ENCODE measurements around the gene AAMP. TPM values are rescaled to one million over a fixed set of nuclear protein-coding genes. Genes with fewer than 3 reads are reported as not detected.

AAMP gene
- total and polyA plus RNA-seq, 2 donors from 2014 or later: 70.1 to 108 TPM

DNA sequence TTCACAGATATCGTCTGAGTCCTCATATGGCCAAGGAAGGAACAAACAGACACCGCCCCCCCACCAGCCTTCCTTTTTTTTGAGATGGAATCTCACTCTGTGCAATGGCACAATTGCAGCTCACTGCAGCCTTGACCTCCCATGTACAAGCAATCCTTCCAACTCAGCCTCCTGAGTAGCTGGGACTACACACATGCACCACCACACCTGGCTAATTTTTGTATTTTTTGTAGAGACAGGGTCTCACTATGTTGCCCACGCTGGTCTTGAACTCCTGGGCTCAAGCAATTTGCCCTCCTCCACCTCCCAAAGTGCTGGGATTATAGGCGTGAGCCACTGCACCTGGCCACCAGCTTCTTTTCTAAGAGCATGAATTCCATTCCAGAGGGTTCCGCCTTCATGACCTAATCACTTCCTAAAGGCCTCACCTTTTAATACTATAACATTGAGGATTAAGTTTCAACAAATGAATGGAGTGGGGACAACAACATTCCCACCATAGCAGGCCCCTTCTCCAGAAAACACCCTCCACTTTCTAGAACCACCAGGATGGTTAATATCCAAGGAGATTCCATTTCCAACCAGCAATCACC, 24.6 kb upstream of the AAMP start:
- no peak overlapping the region for H3K4me3 ChIP-seq (ENCODE audit: low read length in 3 of 3)
- H3K9ac ChIP-seq (ENCODE audit: low read length in 3 of 3): peak overlapping the region in 1 of 3 donors; percentile 29
- H3K4me1 ChIP-seq (ENCODE audit: control insufficient read depth in 2 of 3, insufficient read depth in 2 of 3, low read depth in 1 of 3, low read length in 3 of 3): peaks cover 8 to 35% (median 33%) of the 10 kb centered on the region in 3 donors
- DNase-seq (peak in 2 of 5 donors; percentile 46 to 56), FAIRE-seq (no peak)
- peak overlapping the region; percentile 41 to 77 for H3K27ac ChIP-seq (ENCODE audit: low read depth in 2 of 2, low read length in 2 of 2)
- no peaks in the 10 kb centered on the region for H3K27me3 ChIP-seq (ENCODE audit: control insufficient read depth, insufficient read depth, low read length)
- TF ChIP-seq, protein P1, sequence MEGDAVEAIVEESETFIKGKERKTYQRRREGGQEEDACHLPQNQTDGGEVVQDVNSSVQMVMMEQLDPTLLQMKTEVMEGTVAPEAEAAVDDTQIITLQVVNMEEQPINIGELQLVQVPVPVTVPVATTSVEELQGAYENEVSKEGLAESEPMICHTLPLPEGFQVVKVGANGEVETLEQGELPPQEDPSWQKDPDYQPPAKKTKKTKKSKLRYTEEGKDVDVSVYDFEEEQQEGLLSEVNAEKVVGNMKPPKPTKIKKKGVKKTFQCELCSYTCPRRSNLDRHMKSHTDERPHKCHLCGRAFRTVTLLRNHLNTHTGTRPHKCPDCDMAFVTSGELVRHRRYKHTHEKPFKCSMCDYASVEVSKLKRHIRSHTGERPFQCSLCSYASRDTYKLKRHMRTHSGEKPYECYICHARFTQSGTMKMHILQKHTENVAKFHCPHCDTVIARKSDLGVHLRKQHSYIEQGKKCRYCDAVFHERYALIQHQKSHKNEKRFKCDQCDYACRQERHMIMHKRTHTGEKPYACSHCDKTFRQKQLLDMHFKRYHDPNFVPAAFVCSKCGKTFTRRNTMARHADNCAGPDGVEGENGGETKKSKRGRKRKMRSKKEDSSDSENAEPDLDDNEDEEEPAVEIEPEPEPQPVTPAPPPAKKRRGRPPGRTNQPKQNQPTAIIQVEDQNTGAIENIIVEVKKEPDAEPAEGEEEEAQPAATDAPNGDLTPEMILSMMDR (IDR thresholded peaks at IDR 0.05; ENCODE audit: borderline replicate concordance, extremely low read depth, insufficient read depth): no peak
- intact Hi-C loops (cut with DNase I): loop anchor here (10.0 kb wide), 1 partner anchor 100 kb away; the partner anchor contains the start of gene CTDSP1
- no peaks in the 10 kb centered on the region for H3K9me3 ChIP-seq (ENCODE audit: control insufficient read depth in 2 of 3, insufficient read depth in 1 of 3, low read length in 3 of 3)
- no peaks in the 10 kb centered on the region for H3K36me3 ChIP-seq (ENCODE audit: control insufficient read depth in 2 of 3, insufficient read depth in 3 of 3, low read length in 3 of 3)

DNA sequence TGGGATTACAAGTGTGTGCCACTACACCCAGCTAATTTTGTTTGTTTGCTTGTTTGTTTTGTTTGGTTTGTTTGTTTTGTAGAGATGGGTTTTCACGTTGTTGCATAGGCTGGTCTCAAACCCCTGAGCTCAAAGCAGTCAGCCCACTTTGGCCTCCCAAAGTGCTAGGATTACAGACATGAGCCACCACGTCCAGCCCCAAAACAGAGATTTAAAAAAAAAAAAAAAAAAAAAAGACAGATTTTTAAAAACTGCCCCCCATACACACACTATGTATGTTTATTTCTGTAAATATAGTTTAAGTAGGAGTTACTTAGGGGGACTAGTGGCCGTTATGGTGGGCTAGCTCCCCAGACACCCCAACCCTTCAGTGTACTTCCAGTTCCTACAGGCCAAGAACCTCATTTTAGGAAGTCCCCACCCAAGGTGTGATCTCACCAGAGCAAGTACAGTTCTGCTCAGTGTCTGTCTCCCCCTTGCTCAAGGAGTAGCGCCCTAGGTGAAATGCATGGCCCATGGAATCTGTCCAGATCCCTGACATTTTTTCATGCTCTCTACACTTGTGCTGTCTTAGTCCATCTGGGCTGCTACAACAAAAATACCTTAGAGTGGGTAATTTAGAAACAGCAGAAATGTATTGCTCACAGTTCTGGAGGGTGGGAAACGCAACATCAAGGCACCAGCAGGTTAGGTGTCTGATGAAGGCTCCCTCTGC, 23.9 kb upstream of the AAMP start:
- no peaks in the 10 kb centered on the region for H3K36me3 ChIP-seq (ENCODE audit: control insufficient read depth in 2 of 3, insufficient read depth in 3 of 3, low read length in 3 of 3)
- FAIRE-seq (no peak), DNase-seq (no peak)
- H3K27ac ChIP-seq (ENCODE audit: low read depth in 2 of 2, low read length in 2 of 2): peak overlapping the region in 1 of 2 donors; percentile 98
- no peak overlapping the region for H3K9ac ChIP-seq (ENCODE audit: low read length in 3 of 3)
- H3K4me1 ChIP-seq (ENCODE audit: control insufficient read depth in 2 of 3, insufficient read depth in 2 of 3, low read depth in 1 of 3, low read length in 3 of 3): peaks cover 9 to 37% (median 36%) of the 10 kb centered on the region in 3 donors
- no peaks in the 10 kb centered on the region for H3K27me3 ChIP-seq (ENCODE audit: control insufficient read depth, insufficient read depth, low read length)
- intact Hi-C loops (cut with DNase I): loop anchor here (10.0 kb wide), 1 partner anchor 101 kb away; the partner anchor contains the start of gene CTDSP1
- H3K9me3 ChIP-seq (ENCODE audit: control insufficient read depth in 2 of 3, insufficient read depth in 1 of 3, low read length in 3 of 3): no peaks in the 10 kb centered on the region
- TF ChIP-seq, protein P1 (IDR thresholded peaks at IDR 0.05; ENCODE audit: borderline replicate concordance, extremely low read depth, insufficient read depth): no peak
- H3K4me3 ChIP-seq (ENCODE audit: low read length in 3 of 3): no peak overlapping the region

DNA sequence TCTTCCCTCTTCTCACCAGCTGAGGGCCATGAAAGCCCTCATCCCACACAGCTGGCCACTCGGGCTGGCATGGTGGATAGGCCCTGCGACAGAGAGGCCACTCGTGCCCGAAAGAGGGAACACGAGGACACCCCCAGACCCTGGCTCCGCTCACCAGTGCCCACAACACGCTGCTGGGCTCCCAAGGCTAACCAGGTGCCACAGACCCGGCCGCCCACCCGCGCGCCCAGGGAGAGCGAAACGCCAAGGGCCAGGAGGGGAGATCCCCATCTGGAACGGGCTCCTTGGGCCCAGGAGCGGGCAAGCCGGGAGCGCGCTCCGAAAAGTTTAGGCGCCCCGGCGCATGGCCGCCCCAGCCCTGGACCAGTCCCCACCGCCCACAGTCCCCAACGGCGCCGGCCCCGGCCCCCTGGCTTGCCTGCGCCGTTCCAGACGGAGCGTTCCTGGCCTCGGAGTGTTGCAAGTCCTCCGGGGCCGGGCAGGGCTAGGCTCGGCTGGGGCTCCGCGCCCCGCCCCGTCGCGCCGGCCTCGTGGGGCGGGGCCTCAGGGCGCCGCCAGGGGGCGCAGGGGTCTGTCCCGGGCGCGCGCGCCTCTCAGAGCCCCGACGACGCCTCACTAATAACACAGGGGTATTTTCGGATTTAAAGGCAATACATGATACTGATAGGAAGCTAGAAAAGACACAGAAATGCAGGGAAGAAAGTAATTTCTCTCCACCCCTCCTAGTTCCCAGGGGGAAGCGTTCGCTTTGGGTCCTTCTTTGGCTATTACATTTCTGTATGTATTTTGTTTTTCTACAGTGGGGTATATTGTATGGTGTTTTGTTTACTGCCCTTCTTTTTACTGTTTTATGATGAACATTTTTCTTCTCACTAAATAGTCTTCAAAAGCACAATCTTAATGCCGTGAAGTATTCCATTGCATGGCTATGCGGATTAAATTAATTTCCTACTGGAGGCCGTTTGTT, 22.4 kb upstream of the AAMP start, which contains the start of gene TMBIM1:
Gene TMBIM1 (minus strand): TSS at position 456 of the 967 bp plus-strand sequence. CDS start 10,362 bp downstream, outside the sequence.
- Histone ChIP-seq H3K4me1 (ENCODE audit: control insufficient read depth in 2 of 3, insufficient read depth in 2 of 3, low read depth in 1 of 3, low read length in 3 of 3) (peaks cover 9 to 43% (median 40%) of the 10 kb centered on the region in 3 donors), H3K9me3 (ENCODE audit: control insufficient read depth in 2 of 3, insufficient read depth in 1 of 3, low read length in 3 of 3) (no peaks in the 10 kb centered on the region), H3K27ac (ENCODE audit: low read depth in 2 of 2, low read length in 2 of 2) (peak within 1 kb of the TSS; percentile 98), H3K36me3 (ENCODE audit: control insufficient read depth in 2 of 3, insufficient read depth in 3 of 3, low read length in 3 of 3) (no peaks in the 10 kb centered on the region), H3K9ac (ENCODE audit: low read length in 3 of 3) (peak within 1 kb of the TSS; percentile 30 to 85 (median 84)), H3K4me3 (ENCODE audit: low read length in 3 of 3) (peak within 1 kb of the TSS; percentile 66 to 86 (median 73)), H3K27me3 (ENCODE audit: control insufficient read depth, insufficient read depth, low read length) (no peaks in the 10 kb centered on the region)
- intact Hi-C loops (cut with DNase I): loop anchor here (10.0 kb wide), 1 partner anchor 102 kb away; the partner anchor contains the start of gene CTDSP1
- FAIRE-seq: no peak
- TF ChIP-seq, protein P1 (IDR thresholded peaks at IDR 0.05; ENCODE audit: borderline replicate concordance, extremely low read depth, insufficient read depth): peak; percentile 67
- DNase-seq: peak; percentile 82 to 94 (median 86)
